Osteoblast (primary cell): ENCODE measurements around the gene ZNF326. TPM values are rescaled to one million over a fixed set of nuclear protein-coding genes. Genes with fewer than 3 reads are reported as not detected.

Experiments
- DNase-seq: peaks from one replicate; pipeline ENCODE4 v3.0.0; 2011; ENCODE audit warnings: low spot score, mixed read lengths; ENCODE audit not compliant: insufficient read length; ENCODE audit errors: missing footprints
- H2AFZ ChIP-seq: 2 replicates; pipeline ENCODE4 v1.6.0; 2011; ENCODE audit warnings: mild to moderate bottlenecking, low read length
- H3K27ac ChIP-seq: 2 replicates; pipeline ENCODE4 v1.5.1; 2011; ENCODE audit warnings: mild to moderate bottlenecking, low read depth, low read length, moderate library complexity
- H3K27me3 ChIP-seq: 2 replicates; pipeline ENCODE4 v1.6.0; 2012; ENCODE audit warnings: mild to moderate bottlenecking, control low read depth, inconsistent platforms, low read length, moderate library complexity; ENCODE audit not compliant: insufficient read depth
- H3K36me3 ChIP-seq: 2 replicates; pipeline ENCODE4 v1.5.1; 2011; ENCODE audit warnings: mild to moderate bottlenecking, low read length, control low read depth, moderate library complexity; ENCODE audit not compliant: insufficient read depth
- H3K4me1 ChIP-seq: 2 replicates; pipeline ENCODE4 v1.5.1; 2011; ENCODE audit warnings: mild to moderate bottlenecking, low read length, control low read depth, moderate library complexity; ENCODE audit not compliant: insufficient read depth
- H3K4me2 ChIP-seq: 2 replicates; pipeline ENCODE4 v1.6.0; 2011; ENCODE audit warnings: mild to moderate bottlenecking, low read length; ENCODE audit not compliant: insufficient read depth
- H3K4me3 ChIP-seq: fragments of 200-600 bp; sonication (generic); 3 replicates; pipeline ENCODE4 v1.5.1; 2012; ENCODE audit warnings: mild to moderate bottlenecking, low read length, inconsistent platforms; ENCODE audit not compliant: insufficient read depth
- H3K79me2 ChIP-seq: 2 replicates; pipeline ENCODE4 v1.6.0; 2012; ENCODE audit warnings: mild to moderate bottlenecking, low read length, control low read depth, inconsistent platforms; ENCODE audit not compliant: insufficient read depth
- H3K9me3 ChIP-seq: 2 replicates; pipeline ENCODE4 v1.5.1; 2011; ENCODE audit warnings: low read depth, low read length, control low read depth
- H4K20me1 ChIP-seq: 2 replicates; pipeline ENCODE4 v1.6.0; 2012; ENCODE audit warnings: mild to moderate bottlenecking, low read length, control low read depth; ENCODE audit not compliant: insufficient read depth
- CTCF ChIP-seq: IDR thresholded peaks from 2 replicates; pipeline ENCODE4 v1.5.1; 2011; ENCODE audit warnings: mild to moderate bottlenecking, low read depth, low read length, moderate library complexity; ENCODE audit errors: extremely low read depth
- total RNA-seq: library from RNA; depleted of rRNA; stranded (reverse); fragments of >200 nt; gene quantifications from 2 replicates; pipeline ENCODE4 v1.2.3, GENCODE V29; 2012

The ZNF326 gene
- total RNA-seq, 1 donor = 10.9 TPM

- peaks cover 12% of the 10 kb centered on the region for H3K4me1 ChIP-seq
- no peak overlapping the region for H3K27ac ChIP-seq
- H4K20me1 ChIP-seq = no peaks in the 10 kb centered on the region
- DNase-seq = no peak
- no peak overlapping the region for H3K4me3 ChIP-seq
- no peak overlapping the region for H2AFZ ChIP-seq
- no peaks in the 10 kb centered on the region for H3K27me3 ChIP-seq
- no peaks in the 10 kb centered on the region for H3K79me2 ChIP-seq
- no peaks in the 10 kb centered on the region for H3K36me3 ChIP-seq
- no peaks in the 10 kb centered on the region for H3K9me3 ChIP-seq
- TF ChIP-seq CTCF = no peak
- no peak overlapping the region for H3K4me2 ChIP-seq
Measured at GRCh38 chr1:89972024-89972423, 22.9 kb upstream of the ZNF326 start.

- Histone ChIP-seq H2AFZ (no peak overlapping the region), H3K27ac (no peak overlapping the region), H3K4me1 (peaks cover 15% of the 10 kb centered on the region), H3K9me3 (no peaks in the 10 kb centered on the region), H3K36me3 (no peaks in the 10 kb centered on the region), H3K79me2 (no peaks in the 10 kb centered on the region), H3K27me3 (no peaks in the 10 kb centered on the region), H3K4me3 (no peak overlapping the region), H4K20me1 (no peaks in the 10 kb centered on the region), H3K4me2 (no peak overlapping the region)
- no peak for TF ChIP-seq CTCF
- DNase-seq = no peak
Measured at GRCh38 chr1:89973471-89974127, 21.3 kb upstream of the ZNF326 start.

- H3K36me3 ChIP-seq = no peaks in the 10 kb centered on the region
- H3K4me1 ChIP-seq = peaks cover 16% of the 10 kb centered on the region
- no peaks in the 10 kb centered on the region for H3K79me2 ChIP-seq
- no peak overlapping the region for H3K4me2 ChIP-seq
- no peak overlapping the region for H2AFZ ChIP-seq
- no peaks in the 10 kb centered on the region for H3K9me3 ChIP-seq
- no peak for DNase-seq
- no peak for TF ChIP-seq CTCF
- no peaks in the 10 kb centered on the region for H3K27me3 ChIP-seq
- H3K4me3 ChIP-seq = no peak overlapping the region
- no peaks in the 10 kb centered on the region for H4K20me1 ChIP-seq
- H3K27ac ChIP-seq = no peak overlapping the region
Measured at GRCh38 chr1:89974256-89974655, 20.7 kb upstream of the ZNF326 start.

- Histone ChIP-seq H3K4me3 (no peak overlapping the region), H3K9me3 (no peaks in the 10 kb centered on the region), H2AFZ (peak overlapping the region; percentile 76), H3K4me2 (peak overlapping the region; percentile 58), H3K36me3 (no peaks in the 10 kb centered on the region), H3K4me1 (peaks cover 16% of the 10 kb centered on the region), H3K79me2 (no peaks in the 10 kb centered on the region), H4K20me1 (no peaks in the 10 kb centered on the region), H3K27me3 (no peaks in the 10 kb centered on the region), H3K27ac (peak overlapping the region; percentile 61)
- TF ChIP-seq CTCF = no peak
- peak; percentile 86 for DNase-seq
Measured at GRCh38 chr1:89974696-89975470, 20.0 kb upstream of the ZNF326 start.
